NCI-H2196 treated with DMSO at 0.1 percent for 48 hours (cell line): ENCODE results near the gene KDM4F.
"Not testable (repeated sequence)": the region's sequence is repeated elsewhere in the genome, so short reads cannot be mapped to it uniquely, and the experiment has no call there.

Experiments
- DNase-seq: peaks from one replicate; lab custom pipeline; 2025; ENCODE audit not compliant: unreplicated experiment; lab: John Stamatoyannopoulos, UW

KDM4F gene

GRCh38 chr11:95049122-95049521 is at the start of gene KDM4F:
TSS of gene KDM4F (plus strand) at chr11:95049422.
- DNase-seq, result not testable (repeated sequence)

DNA sequence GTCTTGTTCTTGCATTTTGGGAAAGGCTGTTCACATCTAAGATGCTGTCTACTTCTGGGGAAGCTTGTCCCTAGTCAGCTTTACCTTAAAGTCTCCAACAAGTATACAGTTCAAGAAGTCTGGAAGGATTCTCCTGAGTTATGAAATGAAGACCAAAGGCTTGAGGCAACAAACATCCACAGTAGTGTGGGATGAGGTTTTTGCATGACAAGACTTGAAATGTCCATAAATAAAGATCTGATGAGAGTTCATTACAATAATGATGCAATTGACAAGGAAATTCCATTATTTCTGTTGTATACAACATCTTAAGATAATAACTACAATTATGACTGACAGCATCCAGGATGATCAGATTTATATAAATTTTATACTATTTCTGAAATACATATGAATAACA is 45.5 kb upstream of the KDM4F start:
- no peak for DNase-seq

DNA sequence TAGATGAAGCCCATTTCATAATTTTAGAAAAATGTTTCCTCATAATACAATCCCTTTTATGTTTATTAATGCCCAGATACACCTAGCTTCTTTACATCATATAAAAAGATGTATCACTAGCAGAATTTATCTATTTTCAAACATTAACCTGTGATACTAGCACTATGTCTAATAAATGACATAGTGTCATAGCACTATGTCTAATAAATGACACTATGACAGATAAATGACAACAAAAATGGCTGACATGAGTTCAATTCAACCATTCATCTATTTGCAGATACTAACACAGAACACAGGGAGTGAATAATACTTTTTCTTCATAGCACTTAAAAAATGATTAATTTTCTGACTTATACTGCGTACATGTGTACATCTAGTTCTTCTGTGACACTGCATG is 43.6 kb upstream of the KDM4F start:
- no peak for DNase-seq

GRCh38 chr11:95011376-95011775 is 37.8 kb upstream of the KDM4F start:
- no peak for DNase-seq

- DNase-seq, result no peak
These were observed 34.9 kb upstream of the KDM4F start for GRCh38 chr11:95014184-95014821.

- no peak for DNase-seq
These were observed 33.1 kb upstream of the KDM4F start for GRCh38 chr11:95016139-95016538.

DNA sequence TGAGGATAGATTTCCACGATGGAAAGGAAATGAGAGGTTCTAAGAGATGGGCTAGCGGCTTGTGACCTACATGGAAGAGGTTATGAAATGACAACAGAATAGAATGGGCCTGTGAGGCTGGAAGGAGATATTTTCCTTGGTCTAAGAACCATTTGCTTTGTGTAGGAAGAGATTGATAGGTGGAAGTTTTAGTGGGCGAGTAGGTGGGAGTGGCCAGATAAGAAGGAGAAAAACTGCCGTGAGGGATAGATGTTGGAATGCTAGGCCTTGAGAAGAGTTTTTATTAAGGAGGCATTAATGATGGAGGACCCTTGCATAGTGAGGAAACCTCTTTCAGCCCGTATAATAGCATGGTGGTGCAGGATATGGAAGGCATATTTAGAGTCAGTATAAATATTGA is 27.8 kb upstream of the KDM4F start:
- not testable (repeated sequence) for DNase-seq

DNA sequence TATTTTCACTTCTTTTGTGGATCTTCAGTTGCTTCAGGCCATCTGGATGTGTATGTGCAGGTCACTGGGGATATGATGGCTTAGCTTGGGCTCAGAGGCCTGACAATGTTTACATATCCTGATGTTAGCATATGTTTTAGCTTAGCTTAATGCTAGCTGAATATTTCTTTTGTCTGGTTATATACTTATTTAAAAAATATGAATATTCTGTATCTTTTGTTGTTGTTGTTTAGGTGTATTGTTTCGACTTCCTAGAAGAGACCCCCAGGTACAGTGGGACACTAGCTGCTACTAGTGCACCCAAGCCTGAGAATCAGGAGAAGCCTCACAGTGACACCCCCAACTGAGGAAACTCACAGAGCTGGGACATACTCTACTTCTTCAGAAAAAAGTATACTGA is 24.3 kb upstream of the KDM4F start, which contains the start of gene KDM4E:
KDM4E (plus strand) TSS at position 301 of the 400 bp plus-strand sequence. CDS start 300 bp downstream, outside the sequence.
- no peak for DNase-seq

DNA sequence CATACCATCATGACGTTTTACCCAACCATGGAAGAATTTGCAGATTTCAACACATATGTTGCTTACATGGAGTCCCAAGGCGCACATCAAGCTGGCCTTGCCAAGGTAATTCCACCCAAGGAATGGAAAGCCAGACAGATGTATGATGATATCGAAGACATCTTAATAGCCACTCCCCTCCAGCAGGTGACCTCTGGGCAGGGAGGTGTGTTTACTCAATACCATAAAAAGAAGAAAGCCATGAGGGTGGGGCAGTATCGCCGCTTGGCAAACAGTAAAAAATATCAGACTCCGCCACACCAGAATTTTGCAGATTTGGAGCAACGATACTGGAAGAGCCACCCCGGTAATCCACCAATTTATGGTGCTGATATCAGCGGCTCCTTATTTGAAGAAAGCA is 23.6 kb upstream of the KDM4F start:
- DNase-seq, result not testable (repeated sequence)

DNA sequence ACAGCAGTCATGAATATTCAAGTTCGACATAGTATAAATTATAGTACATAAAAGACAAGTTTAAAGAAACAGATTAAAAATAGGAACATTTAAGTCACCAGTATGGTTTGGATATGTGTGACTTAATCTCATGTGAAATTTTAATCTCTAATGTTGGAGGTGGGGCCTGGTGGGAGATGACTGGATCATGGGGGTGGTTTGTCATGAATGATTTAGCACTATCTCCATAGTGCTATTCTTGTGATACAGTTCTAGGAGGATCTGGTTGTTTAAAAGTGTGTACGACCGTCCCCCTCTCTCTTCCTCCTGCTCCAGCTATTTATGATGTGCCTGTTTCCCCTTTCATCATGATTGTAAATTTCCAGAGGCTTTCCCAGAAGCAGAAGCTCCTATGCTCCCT is 20.9 kb upstream of the KDM4F start:
- DNase-seq, result no peak

DNA sequence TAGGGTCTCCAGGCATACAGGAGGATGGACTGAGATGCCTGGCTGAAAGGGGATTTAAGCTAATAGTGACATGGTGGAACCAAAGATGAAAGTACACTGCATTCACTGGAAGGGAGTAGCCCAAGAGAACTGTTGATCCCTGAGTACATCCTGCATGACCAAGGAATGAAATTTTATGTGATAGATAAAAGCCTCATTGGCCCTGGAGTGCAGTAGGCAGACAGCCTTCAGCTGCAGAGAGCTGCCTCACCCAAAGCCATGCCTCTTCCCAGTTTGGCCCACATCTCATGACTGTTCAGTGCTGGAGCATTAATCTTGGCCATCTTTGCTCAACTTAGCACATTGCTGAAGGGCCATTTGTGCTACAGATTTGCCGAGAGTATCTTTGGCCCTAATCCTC is 16.2 kb upstream of the KDM4F start:
- no peak for DNase-seq

GRCh38 chr11:95035316-95035715 is 13.9 kb upstream of the KDM4F start:
- peak; percentile 14 for DNase-seq

DNA sequence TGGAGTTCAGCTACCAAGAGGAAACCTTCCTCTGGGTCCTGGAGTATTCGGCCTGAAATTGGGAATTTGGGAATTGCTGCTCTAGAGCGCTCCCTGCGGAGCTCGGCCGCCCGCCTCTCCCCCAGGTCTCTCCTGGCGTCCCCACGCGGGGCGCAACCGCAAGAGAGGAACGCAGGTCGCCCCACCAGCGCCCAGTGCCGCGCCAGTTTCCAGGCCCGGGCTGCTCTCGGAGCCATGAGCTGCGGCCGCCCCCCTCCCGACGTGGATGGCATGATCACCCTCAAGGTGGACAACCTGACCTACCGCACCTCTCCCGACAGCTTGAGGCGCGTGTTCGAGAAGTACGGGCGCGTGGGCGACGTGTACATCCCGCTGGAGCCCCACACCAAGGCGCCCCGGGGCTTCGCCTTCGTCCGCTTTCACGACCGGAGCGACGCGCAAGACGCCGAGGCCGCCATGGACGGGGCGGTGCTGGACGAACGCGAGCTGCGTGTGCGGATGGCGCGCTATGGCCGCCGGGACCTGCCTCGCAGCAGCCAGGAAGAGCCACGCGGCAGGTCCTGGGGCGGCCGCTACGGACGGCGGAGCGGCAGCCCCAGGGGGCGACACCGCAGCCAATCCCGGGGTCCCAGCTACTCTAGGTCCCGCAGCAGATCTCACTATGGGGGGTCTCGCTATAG is 11.7 kb upstream of the KDM4F start:
- not testable (repeated sequence) for DNase-seq

- no peak for DNase-seq
These were observed 7.0 kb upstream of the KDM4F start for GRCh38 chr11:95042239-95042638.

GRCh38 chr11:95042906-95043305 is 6.3 kb upstream of the KDM4F start:
- DNase-seq, result no peak

GRCh38 chr11:95044010-95044409 is 5.2 kb upstream of the KDM4F start:
- DNase-seq, result no peak

- no peak for DNase-seq
These were observed 3.4 kb upstream of the KDM4F start for GRCh38 chr11:95045812-95046211.

DNA sequence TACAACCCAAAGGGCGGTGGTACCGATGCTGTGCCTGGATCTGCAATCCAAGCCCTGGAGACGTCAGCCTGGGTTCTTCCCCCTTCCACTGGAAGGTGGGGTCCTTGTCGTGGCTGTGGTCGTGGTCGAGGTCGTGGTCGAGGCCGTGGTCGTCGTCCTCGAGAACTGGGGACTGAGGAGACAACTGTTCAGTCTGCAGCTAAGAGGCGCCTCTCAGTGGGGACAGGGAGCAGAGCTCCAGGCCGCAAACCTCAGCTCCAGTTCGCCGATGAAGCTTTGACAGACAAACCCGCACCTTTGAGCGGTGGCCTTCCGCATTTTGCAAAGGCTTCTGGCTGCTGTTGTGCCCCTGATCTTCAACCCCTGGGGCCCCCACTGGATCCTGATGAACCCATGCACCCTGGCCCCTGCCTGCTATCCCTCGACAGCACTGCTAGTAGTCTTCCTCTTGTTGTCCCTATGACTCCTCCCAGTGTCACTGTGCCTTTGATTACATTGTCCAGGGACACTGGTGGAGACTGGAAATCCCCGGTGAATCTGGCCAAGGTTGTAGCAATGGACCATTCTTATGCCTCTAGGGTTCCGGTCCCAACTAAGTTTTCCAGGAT is 1.5 kb downstream of the KDM4F start:
- DNase-seq, result no peak

- DNase-seq, result no peak
These were observed 5.1 kb downstream of the KDM4F start for GRCh38 chr11:95054356-95054755.

DNA sequence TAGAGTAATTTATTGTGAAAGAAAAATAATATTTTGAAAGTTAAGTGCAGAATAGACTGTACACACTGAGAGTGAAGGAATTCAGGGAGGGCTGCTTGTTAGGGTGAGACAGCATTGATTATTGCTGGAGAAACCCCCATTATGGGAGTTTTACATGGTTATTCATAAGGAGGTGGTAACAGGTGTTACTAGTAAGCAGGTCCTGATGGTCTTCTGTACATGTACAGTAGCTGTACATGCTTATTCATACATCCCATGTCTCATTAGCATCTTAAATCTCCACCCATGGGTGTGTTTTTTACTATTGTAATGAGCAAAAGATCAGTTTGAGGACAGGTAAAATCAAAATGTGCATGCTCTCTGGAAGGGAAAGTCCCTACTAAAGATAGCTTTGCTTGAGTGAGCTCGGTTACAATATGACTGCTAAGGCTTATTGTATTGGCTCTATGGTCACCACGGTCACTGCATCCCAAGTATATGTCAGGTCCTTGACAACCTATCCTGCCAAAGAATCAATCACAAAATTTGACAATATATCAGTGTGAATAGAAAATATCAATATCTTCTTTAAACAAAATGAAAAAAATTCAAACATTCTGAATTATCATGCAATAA is 6.2 kb downstream of the KDM4F start:
- DNase-seq, result no peak

DNA sequence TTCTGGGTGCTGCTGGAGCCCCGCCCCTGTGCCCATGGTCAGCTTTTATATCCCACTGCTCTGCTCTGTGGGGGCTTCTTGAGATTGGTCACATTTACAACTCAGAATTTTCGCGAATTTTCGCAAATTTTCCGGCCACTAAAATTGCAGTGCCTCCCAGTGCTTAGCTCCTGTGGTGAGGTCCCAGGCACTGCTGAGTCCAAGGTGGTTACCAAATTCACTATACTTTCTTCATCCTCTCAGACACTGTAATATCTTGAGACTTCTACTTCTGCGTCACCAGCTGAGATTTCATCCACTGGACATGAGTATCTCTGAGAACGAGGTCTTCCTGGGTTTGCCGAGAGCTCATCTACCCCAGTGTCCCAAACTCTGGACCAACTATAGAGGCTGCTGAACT is 8.7 kb downstream of the KDM4F start:
- no peak for DNase-seq

DNA sequence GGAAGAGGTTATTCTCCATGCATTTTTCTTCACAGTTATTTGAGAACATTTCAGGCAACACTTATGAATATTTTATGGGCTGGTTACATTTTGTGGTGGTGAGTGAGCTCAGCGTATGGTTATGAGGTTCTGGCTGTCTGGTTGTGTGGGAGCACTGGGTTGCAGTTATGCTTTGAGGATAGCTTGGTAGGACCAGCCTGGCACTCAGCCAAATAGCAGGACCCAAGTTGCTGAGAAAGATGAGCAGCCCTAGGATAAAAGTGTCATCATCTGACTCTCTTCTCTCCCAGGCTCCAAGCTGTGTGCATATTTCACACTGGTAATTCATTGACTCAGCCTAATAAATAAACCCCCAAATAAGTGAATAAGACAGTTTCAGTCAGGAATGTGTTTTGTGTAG is 9.4 kb downstream of the KDM4F start:
- no peak for DNase-seq
